Endothelial cell of umbilical vein (primary cell): ENCODE results near the gene PERCC1.

Source experiments
- CTCF ChIP-seq, 2 donors: IDR thresholded peaks; 1 replicate in 1 of 2; 2 replicates in 1 of 2; pipeline ENCODE4 v1.5.1; 2011; ENCODE audit warnings: low read length in 2 of 2, mild to moderate bottlenecking in 2 of 2, moderate library complexity in 2 of 2, control low read depth in 1 of 2, inconsistent platforms in 1 of 2, low read depth in 1 of 2; ENCODE audit not compliant: insufficient read depth in 1 of 2; ENCODE audit errors: extremely low read depth in 1 of 2
- EZH2 ChIP-seq: IDR thresholded peaks from 2 replicates; pipeline ENCODE4 v1.6.1; 2012; ENCODE audit warnings: borderline replicate concordance, low read depth, mild to moderate bottlenecking, moderate library complexity, low read length, inconsistent platforms; ENCODE audit not compliant: severe bottlenecking
- FOS ChIP-seq: IDR thresholded peaks from 2 replicates; pipeline ENCODE4 v1.6.1; 2011; ENCODE audit warnings: mild to moderate bottlenecking, low read length, moderate library complexity, borderline replicate concordance; ENCODE audit not compliant: insufficient read depth
- JUN ChIP-seq: IDR thresholded peaks from 2 replicates; pipeline ENCODE4 v1.6.1; 2011; ENCODE audit warnings: borderline replicate concordance, low read depth; ENCODE audit not compliant: insufficient read length, insufficient read depth
- MAX ChIP-seq: IDR thresholded peaks from 2 replicates; pipeline ENCODE4 v1.6.1; 2011; ENCODE audit not compliant: insufficient read depth, insufficient read length
- MYC ChIP-seq: IDR thresholded peaks from one replicate; pipeline ENCODE4 v1.6.1; 2011; ENCODE audit warnings: mild to moderate bottlenecking, low read depth, low read length
- POLR2A ChIP-seq: IDR thresholded peaks from 2 replicates; pipeline ENCODE4 v1.6.1; 2012; ENCODE audit warnings: low read depth, mild to moderate bottlenecking, control low read depth, low read length
- POLR2AphosphoS5 ChIP-seq: IDR thresholded peaks from 2 replicates; pipeline ENCODE4 v1.6.1; 2012; ENCODE audit warnings: low read depth, mild to moderate bottlenecking, control low read depth, low read length, moderate library complexity; ENCODE audit not compliant: insufficient read depth

- no peak for TF ChIP-seq CTCF (IDR thresholded peaks at IDR 0.05; ENCODE audit: extremely low read depth in 1 of 2, insufficient read depth in 1 of 2, low read depth in 1 of 2, low read length in 2 of 2)
- TF ChIP-seq POLR2AphosphoS5, result no peak
- TF ChIP-seq EZH2, result no peak
- TF ChIP-seq POLR2A, result no peak
- no peak for TF ChIP-seq JUN
- TF ChIP-seq FOS, result no peak
- TF ChIP-seq MAX, result no peak
- no peak for TF ChIP-seq MYC
These were observed 36.4 kb upstream of the PERCC1 start for GRCh38 chr16:1394367-1394951.
